GM12801 (cell line): ENCODE results near the gene HDGFL1.

ENCODE experiments used
- CTCF ChIP-seq: IDR thresholded peaks from one replicate; pipeline ENCODE4 v1.5.1; 2011; ENCODE audit warnings: control low read depth; ENCODE audit not compliant: insufficient read length; ENCODE audit errors: extremely low read depth

The HDGFL1 gene

GRCh38 chr6:22545051-22545450, 24.3 kb upstream of the HDGFL1 start:
- no peak for TF ChIP-seq CTCF

- no peak for TF ChIP-seq CTCF
Observed at GRCh38 chr6:22546236-22546635, 23.1 kb upstream of the HDGFL1 start.

- no peak for TF ChIP-seq CTCF
Observed at GRCh38 chr6:22550971-22551670, 18.2 kb upstream of the HDGFL1 start.

- TF ChIP-seq CTCF = no peak
Observed at GRCh38 chr6:22556266-22556665, 13.1 kb upstream of the HDGFL1 start.

DNA sequence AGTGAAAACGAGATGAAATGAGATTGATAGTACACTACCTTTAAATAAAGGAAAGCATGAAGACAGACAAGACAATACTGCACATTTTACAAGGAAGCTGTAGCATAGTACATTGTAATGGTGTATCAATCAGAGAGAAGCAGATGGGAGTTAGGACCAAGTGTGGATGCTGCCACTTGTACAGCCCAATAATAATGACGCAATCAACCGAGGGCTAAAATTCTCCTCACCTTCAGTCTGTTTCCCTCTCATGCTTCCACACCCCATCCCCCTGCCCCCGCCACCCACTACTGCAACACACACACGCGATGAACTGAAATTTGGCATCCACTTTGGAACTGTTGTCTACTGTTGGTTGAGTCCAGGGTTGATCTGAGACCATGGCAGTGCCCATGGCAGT, 12.4 kb upstream of the HDGFL1 start:
- no peak for TF ChIP-seq CTCF

GRCh38 chr6:22558288-22558882, 11.0 kb upstream of the HDGFL1 start:
- no peak for TF ChIP-seq CTCF

- TF ChIP-seq CTCF = no peak
Observed at GRCh38 chr6:22568854-22569253, 512 bp upstream of the HDGFL1 start.
